Mammary epithelial cell (primary cell): ENCODE measurements around the gene HSD11B1.

Source experiments
- EZH2 ChIP-seq: IDR thresholded peaks from 2 replicates; pipeline ENCODE4 v1.6.1; 2012; ENCODE audit warnings: low read length, inconsistent platforms, borderline replicate concordance
- TF ChIP-seq, protein P1 (sequence below), 2 donors: IDR thresholded peaks in 1 of 2; conservative IDR thresholded peaks in 1 of 2; 2 replicates each; pipeline ENCODE4 v1.5.1; 2011 to 2012; ENCODE audit warnings: inconsistent platforms in 2 of 2, low read length in 2 of 2, mild to moderate bottlenecking in 2 of 2, control low read depth in 1 of 2, low read depth in 1 of 2; ENCODE audit not compliant: insufficient read depth in 1 of 2; ENCODE audit errors: extremely low read depth in 1 of 2

DNA sequence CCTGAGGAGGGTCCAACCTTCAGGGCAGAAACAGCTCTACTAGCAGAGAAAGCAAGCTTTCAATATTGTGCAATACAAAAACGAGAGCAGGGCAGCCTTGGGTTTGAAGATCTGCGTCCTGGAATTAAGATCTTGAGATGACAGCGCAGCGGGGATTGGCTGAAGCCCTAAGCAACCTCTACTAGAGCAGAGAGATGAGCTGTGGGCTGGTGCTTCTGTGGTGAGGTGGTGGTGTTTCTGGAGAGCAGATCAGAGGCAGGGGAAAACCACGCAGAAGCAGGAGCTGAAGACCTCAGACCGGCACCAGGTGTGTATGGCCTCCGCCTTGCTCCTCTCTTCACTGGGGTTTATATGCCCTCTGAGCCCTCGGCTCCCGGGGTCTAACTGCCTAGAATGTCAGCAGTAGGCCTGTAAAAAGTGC is 63.7 kb downstream of the HSD11B1 start:
- TF ChIP-seq, protein P1, sequence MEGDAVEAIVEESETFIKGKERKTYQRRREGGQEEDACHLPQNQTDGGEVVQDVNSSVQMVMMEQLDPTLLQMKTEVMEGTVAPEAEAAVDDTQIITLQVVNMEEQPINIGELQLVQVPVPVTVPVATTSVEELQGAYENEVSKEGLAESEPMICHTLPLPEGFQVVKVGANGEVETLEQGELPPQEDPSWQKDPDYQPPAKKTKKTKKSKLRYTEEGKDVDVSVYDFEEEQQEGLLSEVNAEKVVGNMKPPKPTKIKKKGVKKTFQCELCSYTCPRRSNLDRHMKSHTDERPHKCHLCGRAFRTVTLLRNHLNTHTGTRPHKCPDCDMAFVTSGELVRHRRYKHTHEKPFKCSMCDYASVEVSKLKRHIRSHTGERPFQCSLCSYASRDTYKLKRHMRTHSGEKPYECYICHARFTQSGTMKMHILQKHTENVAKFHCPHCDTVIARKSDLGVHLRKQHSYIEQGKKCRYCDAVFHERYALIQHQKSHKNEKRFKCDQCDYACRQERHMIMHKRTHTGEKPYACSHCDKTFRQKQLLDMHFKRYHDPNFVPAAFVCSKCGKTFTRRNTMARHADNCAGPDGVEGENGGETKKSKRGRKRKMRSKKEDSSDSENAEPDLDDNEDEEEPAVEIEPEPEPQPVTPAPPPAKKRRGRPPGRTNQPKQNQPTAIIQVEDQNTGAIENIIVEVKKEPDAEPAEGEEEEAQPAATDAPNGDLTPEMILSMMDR (conservative IDR thresholded peaks at IDR 0.05 in 1 of 2, IDR thresholded peaks at IDR 0.05 in 1 of 2; ENCODE audit: extremely low read depth in 1 of 2, insufficient read depth in 1 of 2, low read depth in 1 of 2, low read length in 2 of 2): no peak
- no peak for TF ChIP-seq EZH2
